22Rv1 (cell line): ENCODE measurements around the gene KCNH8.

Source experiments
- CTCF ChIP-seq: fragments of 450-650 bp; IDR thresholded peaks from 2 replicates; pipeline ENCODE4 v1.5.1; 2017; ENCODE audit warnings: mild to moderate bottlenecking
- ZFX ChIP-seq: fragments of 450-650 bp; IDR thresholded peaks from 2 replicates; pipeline ENCODE4 v1.6.1; 2017; ENCODE audit warnings: antibody characterized with exemption, borderline replicate concordance

- no peak for TF ChIP-seq CTCF
- TF ChIP-seq ZFX = no peak
Observed at GRCh38 chr3:19248143-19248542, 99.8 kb downstream of the KCNH8 start.
